Endothelial cell of umbilical vein (primary cell): Measurements from ENCODE around the gene CIB4. TPM values are rescaled to one million over a fixed set of nuclear protein-coding genes. Genes with fewer than 3 reads are reported as not detected.

ENCODE experiments used
- BruUV-seq: library from RNA; stranded (reverse); fragments of 400-500 nt; replicated peaks from 2 replicates; lab custom pipeline; 2021; lab: Mats Ljungman, UMichigan
- CTCF ChIA-PET: fragments of 300-600, 350-600 bp; sonication (Branson Sonifier 250); formaldehyde crosslinking; loops from one replicate; lab custom pipeline; 2021; ENCODE audit warnings: antibody characterized with exemption, inconsistent platforms; lab: Charles Lee
- POLR2A ChIA-PET: fragments of 300-600, 350-600 bp; sonication (Branson Sonifier 250); formaldehyde crosslinking; loops from one replicate; lab custom pipeline; 2021; ENCODE audit warnings: antibody characterized with exemption, inconsistent platforms; lab: Charles Lee
- DNase-seq: peaks from one replicate; pipeline ENCODE4 v3.0.0-alpha.2; 2011; ENCODE audit warnings: low read depth, low spot score
- FAIRE-seq: peaks from 2 replicates; lab custom pipeline; 2011; peaks lifted over from hg19 to GRCh38; lab: Jason Lieb, UNC
- H2AFZ ChIP-seq: 2 replicates; pipeline ENCODE4 v1.6.0; 2012; ENCODE audit warnings: low read depth, low read length, control low read depth, inconsistent platforms
- H3K27ac ChIP-seq: 2 replicates; pipeline ENCODE4 v1.5.1; 2011; ENCODE audit warnings: low read depth, mild to moderate bottlenecking, control low read depth, low read length, moderate library complexity; ENCODE audit not compliant: insufficient read depth
- H3K27me3 ChIP-seq, 2 experiments: 2 replicates each; pipeline versions ENCODE4 v1.6.0 to v1.6.1; 2011; ENCODE audit warnings: low read length in 2 of 2, mixed read lengths in 1 of 2; ENCODE audit not compliant: control insufficient read depth in 2 of 2, insufficient read depth in 2 of 2
- H3K36me3 ChIP-seq, 2 experiments: 2 replicates in 1 of 2; 3 replicates in 1 of 2; pipeline ENCODE4 v1.5.1; 2011; ENCODE audit warnings: low read length in 2 of 2, mild to moderate bottlenecking in 1 of 2, moderate library complexity in 1 of 2; ENCODE audit not compliant: control insufficient read depth in 2 of 2, insufficient read depth in 2 of 2; ENCODE audit errors: extremely low read depth in 1 of 2
- H3K4me1 ChIP-seq: 3 replicates; pipeline ENCODE4 v1.5.1; 2011; ENCODE audit warnings: mild to moderate bottlenecking, low read length; ENCODE audit not compliant: control insufficient read depth, insufficient read depth; ENCODE audit errors: extremely low read depth
- H3K4me2 ChIP-seq: 2 replicates; pipeline ENCODE4 v1.6.1; 2011; ENCODE audit warnings: low read length, control low read depth, mixed read lengths; ENCODE audit not compliant: insufficient read depth
- H3K4me3 ChIP-seq, 3 experiments: fragments of 200-600 bp in 1 of 3; sonication (generic), shearing (Covaris generic) in 1 of 3; replicated peaks in 1 of 3; 2 replicates each; pipeline ENCODE4 v1.5.1; 2011 to 2016; ENCODE audit warnings: control low read depth in 3 of 3, low read length in 3 of 3, mild to moderate bottlenecking in 2 of 3, inconsistent platforms in 1 of 3, low read depth in 1 of 3, moderate library complexity in 1 of 3; ENCODE audit not compliant: insufficient read depth in 1 of 3
- H3K79me2 ChIP-seq: 2 replicates; pipeline ENCODE4 v1.6.0; 2012; ENCODE audit warnings: low read length, inconsistent platforms; ENCODE audit not compliant: control insufficient read depth, insufficient read depth
- H3K9ac ChIP-seq: replicated peaks from 2 replicates; pipeline ENCODE3; 2011; ENCODE audit warnings: low read length, control low read depth; ENCODE audit not compliant: insufficient read depth; ENCODE audit errors: extremely low read depth
- H3K9me1 ChIP-seq: replicated peaks from 3 replicates; pipeline ENCODE4 v1.6.0; 2011; ENCODE audit warnings: mild to moderate bottlenecking, low read length; ENCODE audit not compliant: control insufficient read depth, insufficient read depth; ENCODE audit errors: extremely low read depth
- H3K9me3 ChIP-seq: replicated peaks from 2 replicates; pipeline ENCODE4 v1.5.1; 2012; ENCODE audit warnings: low read length, inconsistent platforms; ENCODE audit not compliant: control insufficient read depth, insufficient read depth
- H4K20me1 ChIP-seq: replicated peaks from 2 replicates; pipeline ENCODE3; 2011; ENCODE audit warnings: mild to moderate bottlenecking, low read length; ENCODE audit not compliant: control insufficient read depth, insufficient read depth; ENCODE audit errors: extremely low read depth
- EZH2 ChIP-seq: IDR thresholded peaks from 2 replicates; pipeline ENCODE4 v1.6.1; 2012; ENCODE audit warnings: borderline replicate concordance, low read depth, mild to moderate bottlenecking, moderate library complexity, low read length, inconsistent platforms; ENCODE audit not compliant: severe bottlenecking
- FOS ChIP-seq: IDR thresholded peaks from 2 replicates; pipeline ENCODE4 v1.6.1; 2011; ENCODE audit warnings: mild to moderate bottlenecking, low read length, moderate library complexity, borderline replicate concordance; ENCODE audit not compliant: insufficient read depth
- GATA2 ChIP-seq: IDR thresholded peaks from 2 replicates; pipeline ENCODE4 v1.7.0; 2011; ENCODE audit warnings: low read depth, mild to moderate bottlenecking, moderate library complexity, mixed read lengths, low read length; ENCODE audit not compliant: insufficient read length, insufficient read depth
- JUN ChIP-seq: IDR thresholded peaks from 2 replicates; pipeline ENCODE4 v1.6.1; 2011; ENCODE audit warnings: borderline replicate concordance, low read depth; ENCODE audit not compliant: insufficient read length, insufficient read depth
- MYC ChIP-seq: IDR thresholded peaks from one replicate; pipeline ENCODE4 v1.6.1; 2011; ENCODE audit warnings: mild to moderate bottlenecking, low read depth, low read length
- POLR2A ChIP-seq: IDR thresholded peaks from 2 replicates; pipeline ENCODE4 v1.6.1; 2012; ENCODE audit warnings: low read depth, mild to moderate bottlenecking, control low read depth, low read length
- POLR2AphosphoS5 ChIP-seq: IDR thresholded peaks from 2 replicates; pipeline ENCODE4 v1.6.1; 2012; ENCODE audit warnings: low read depth, mild to moderate bottlenecking, control low read depth, low read length, moderate library complexity; ENCODE audit not compliant: insufficient read depth
- dilution Hi-C: fragments of 300-500 bp; cut with MboI; formaldehyde crosslinking; loops from one replicate; pipeline ENCODE4 v1.15.0; 2019; ENCODE audit warnings: low sequenced_read_pairs; ENCODE audit not compliant: extremely low pct_ligation_motif_present
- intact Hi-C: fragments of 100-400 bp; cut with micrococcal nuclease; formaldehyde crosslinking; loops from one replicate; pipeline ENCODE4 v1.10.0; 2022
- polyA plus RNA-seq, 4 experiments: library from polyadenylated mRNA; depleted of rRNA in 3 of 4; stranded (reverse) in 3 of 4; unstranded in 1 of 4; fragments of >200 nt; gene quantifications; 2 replicates each; pipeline versions ENCODE4 v1.2.1 to v1.2.3, GENCODE V29; 2011 to 2012; ENCODE audit warnings: missing spikeins in 1 of 4
- total RNA-seq: library from RNA; stranded (reverse); gene quantifications from 2 replicates; pipeline ENCODE4 v1.2.3, GENCODE V29; 2021
- TF ChIP-seq, protein P1 (sequence below): IDR thresholded peaks from 2 replicates; pipeline ENCODE4 v1.6.1; 2011; ENCODE audit not compliant: insufficient read depth, insufficient read length
- TF ChIP-seq, protein P2 (sequence below), 2 donors: IDR thresholded peaks; 1 replicate in 1 of 2; 2 replicates in 1 of 2; pipeline ENCODE4 v1.5.1; 2011; ENCODE audit warnings: low read length in 2 of 2, mild to moderate bottlenecking in 2 of 2, moderate library complexity in 2 of 2, control low read depth in 1 of 2, inconsistent platforms in 1 of 2, low read depth in 1 of 2; ENCODE audit not compliant: insufficient read depth in 1 of 2; ENCODE audit errors: extremely low read depth in 1 of 2

The CIB4 gene
- total and polyA plus RNA-seq, 2 donors (not counting 3 experiments of a cell fraction or from before 2014, with no cell fraction given), result not detected

DNA sequence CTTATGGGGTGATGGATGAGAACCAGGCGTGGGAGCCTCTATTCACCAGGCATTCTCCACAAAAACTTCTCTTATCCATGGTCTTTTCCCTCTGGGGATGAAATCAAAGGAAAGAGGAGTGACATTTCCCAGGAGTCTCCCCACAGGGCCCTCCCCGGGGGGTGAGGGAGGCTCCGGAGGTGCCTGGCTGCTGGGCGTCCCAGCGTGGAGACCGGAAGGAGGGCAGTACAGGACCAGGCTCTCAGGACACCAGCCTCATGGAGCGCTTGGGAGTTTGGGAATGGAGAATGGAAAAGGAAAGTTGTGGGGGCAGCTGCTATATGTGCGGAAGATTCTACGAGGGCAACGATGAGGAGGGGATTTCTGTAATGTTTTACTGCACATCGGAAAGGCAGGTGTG lies 22.1 kb downstream of the CIB4 start:
- TF ChIP-seq, protein P1, sequence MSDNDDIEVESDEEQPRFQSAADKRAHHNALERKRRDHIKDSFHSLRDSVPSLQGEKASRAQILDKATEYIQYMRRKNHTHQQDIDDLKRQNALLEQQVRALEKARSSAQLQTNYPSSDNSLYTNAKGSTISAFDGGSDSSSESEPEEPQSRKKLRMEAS, result no peak
- TF ChIP-seq, protein P2, sequence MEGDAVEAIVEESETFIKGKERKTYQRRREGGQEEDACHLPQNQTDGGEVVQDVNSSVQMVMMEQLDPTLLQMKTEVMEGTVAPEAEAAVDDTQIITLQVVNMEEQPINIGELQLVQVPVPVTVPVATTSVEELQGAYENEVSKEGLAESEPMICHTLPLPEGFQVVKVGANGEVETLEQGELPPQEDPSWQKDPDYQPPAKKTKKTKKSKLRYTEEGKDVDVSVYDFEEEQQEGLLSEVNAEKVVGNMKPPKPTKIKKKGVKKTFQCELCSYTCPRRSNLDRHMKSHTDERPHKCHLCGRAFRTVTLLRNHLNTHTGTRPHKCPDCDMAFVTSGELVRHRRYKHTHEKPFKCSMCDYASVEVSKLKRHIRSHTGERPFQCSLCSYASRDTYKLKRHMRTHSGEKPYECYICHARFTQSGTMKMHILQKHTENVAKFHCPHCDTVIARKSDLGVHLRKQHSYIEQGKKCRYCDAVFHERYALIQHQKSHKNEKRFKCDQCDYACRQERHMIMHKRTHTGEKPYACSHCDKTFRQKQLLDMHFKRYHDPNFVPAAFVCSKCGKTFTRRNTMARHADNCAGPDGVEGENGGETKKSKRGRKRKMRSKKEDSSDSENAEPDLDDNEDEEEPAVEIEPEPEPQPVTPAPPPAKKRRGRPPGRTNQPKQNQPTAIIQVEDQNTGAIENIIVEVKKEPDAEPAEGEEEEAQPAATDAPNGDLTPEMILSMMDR (IDR thresholded peaks at IDR 0.05; ENCODE audit: extremely low read depth in 1 of 2, insufficient read depth in 1 of 2, low read depth in 1 of 2, low read length in 2 of 2), result no peak
- no peak for TF ChIP-seq GATA2
- TF ChIP-seq POLR2AphosphoS5, result no peak
- TF ChIP-seq FOS, result no peak
- no peak for TF ChIP-seq JUN
- no peak for TF ChIP-seq MYC
- TF ChIP-seq EZH2, result no peak
- no peak for TF ChIP-seq POLR2A
- no TSS peak for BruUV-seq
- Histone ChIP-seq H2AFZ (no peak overlapping the region), H3K4me1 (no peaks in the 10 kb centered on the region), H4K20me1 (no peaks in the 10 kb centered on the region), H3K36me3 (no peaks in the 10 kb centered on the region), H3K27me3 (peaks cover 12 to 25% of the 10 kb centered on the region in 2 experiments), H3K9ac (no peak overlapping the region), H3K79me2 (no peaks in the 10 kb centered on the region), H3K27ac (no peak overlapping the region), H3K9me3 (no peaks in the 10 kb centered on the region), H3K9me1 (no peaks in the 10 kb centered on the region), H3K4me2 (no peak overlapping the region), H3K4me3 (no peak overlapping the region)
- intact Hi-C loops, result no loop called here
- ChIA-PET POLR2A (no interaction called here), CTCF (no interaction called here)
- dilution Hi-C loops, result no loop called here
- DNase-seq (no peak), FAIRE-seq (no peak)
